Brain microvascular endothelial cell (primary cell): ENCODE data around the gene SELENOK.
A peak's percentile ranks its signal among the peaks of the same experiment; 100 is the strongest.

Experiments
- DNase-seq: peaks from one replicate; pipeline ENCODE4 v3.0.0-alpha.2; 2020
- H3K27ac ChIP-seq: fragments of 250-450 bp; sonication (Bioruptor Pico); 2 replicates; pipeline ENCODE4 v1.5.1; 2020; ENCODE audit warnings: mild to moderate bottlenecking, moderate library complexity
- H3K27me3 ChIP-seq: fragments of 250-450 bp; sonication (Bioruptor Pico); replicated peaks from 2 replicates; pipeline ENCODE4 v1.5.1; 2020; ENCODE audit warnings: mild to moderate bottlenecking
- H3K36me3 ChIP-seq: fragments of 250-450 bp; sonication (Bioruptor Pico); replicated peaks from 2 replicates; pipeline ENCODE4 v1.5.1; 2020; ENCODE audit warnings: mild to moderate bottlenecking
- H3K4me3 ChIP-seq: 2 replicates; pipeline ENCODE4 v1.5.1; 2011; ENCODE audit warnings: low read depth, mild to moderate bottlenecking, control low read depth, low read length, moderate library complexity
- CTCF ChIP-seq: IDR thresholded peaks from 2 replicates; pipeline ENCODE4 v1.5.1; 2011; ENCODE audit warnings: low read depth, mild to moderate bottlenecking, moderate library complexity, low read length, control low read depth, inconsistent platforms; ENCODE audit errors: missing control alignments
- in situ Hi-C: cut with HindIII; loops from 2 replicates; pipeline ENCODE4 v1.10.0; 2017; ENCODE audit warnings: low sequenced_read_pairs, low pct_ligation_motif_present

Gene SELENOK

GRCh38 chr3:53881691-53882593 is 9.7 kb downstream of the SELENOK start, which contains the start of gene ACTR8:
Gene ACTR8, minus strand, starts transcription at chr3:53882152. Its CDS starts 51 bp downstream, at chr3:53882101.
- peaks cover 20% of the 10 kb centered on the region for H3K36me3 ChIP-seq
- in situ Hi-C loops = no loop called here

GRCh38 chr3:53880396-53881345 is 11.0 kb downstream of the SELENOK start:
- in situ Hi-C loops = no loop called here
- Histone ChIP-seq H3K27ac (peak overlapping the region; percentile 63), H3K4me3 (peak overlapping the region; percentile 94), H3K36me3 (peaks cover 28% of the 10 kb centered on the region), H3K27me3 (no peaks in the 10 kb centered on the region)
- TF ChIP-seq CTCF = no peak
- DNase-seq = peak; percentile 33

More at GRCh38 chr3:53881691-53882593, 9.7 kb downstream of the SELENOK start, which contains the start of gene ACTR8:
- H3K27me3 ChIP-seq = no peaks in the 10 kb centered on the region
- peak within 1 kb of the TSS; percentile 94 for H3K4me3 ChIP-seq
- TF ChIP-seq CTCF = peak; percentile 16
- H3K27ac ChIP-seq = peak within 1 kb of the TSS; percentile 63
- peak; percentile 79 for DNase-seq

GRCh38 chr3:53865732-53866499 is 25.7 kb downstream of the SELENOK start:
- DNase-seq = no peak
- H3K27me3 ChIP-seq = no peaks in the 10 kb centered on the region
- no peak overlapping the region for H3K27ac ChIP-seq
- no peak overlapping the region for H3K4me3 ChIP-seq
- no peak for TF ChIP-seq CTCF
- H3K36me3 ChIP-seq = peaks cover 36% of the 10 kb centered on the region
- in situ Hi-C loops = no loop called here

- TF ChIP-seq CTCF = no peak
- Histone ChIP-seq H3K27ac (no peak overlapping the region), H3K27me3 (no peaks in the 10 kb centered on the region), H3K4me3 (no peak overlapping the region), H3K36me3 (peaks cover 17% of the 10 kb centered on the region)
- in situ Hi-C loops = no loop called here
- DNase-seq = no peak
Measured at GRCh38 chr3:53863145-53863544, 28.5 kb downstream of the SELENOK start.

- TF ChIP-seq CTCF = no peak
- no peak overlapping the region for H3K27ac ChIP-seq
- in situ Hi-C loops = no loop called here
- H3K27me3 ChIP-seq = no peaks in the 10 kb centered on the region
- H3K36me3 ChIP-seq = peaks cover 13% of the 10 kb centered on the region
- DNase-seq = no peak
- no peak overlapping the region for H3K4me3 ChIP-seq
Measured at GRCh38 chr3:53862241-53862640, 29.4 kb downstream of the SELENOK start.
